Lung (tissue), 12 donors: ENCODE measurements around the gene PTPA. TPM values are rescaled to one million over a fixed set of nuclear protein-coding genes. Genes with fewer than 3 reads are reported as not detected.
A peak's percentile ranks its signal among the peaks of the same experiment; 100 is the strongest.

Experiments
- ATAC-seq: fragments of 200-7000 bp; cut with Tn5 transposase; one replicate; pipeline ENCODE4 v1.9.1; 2020; ENCODE audit warnings: moderate number of reproducible peaks; ENCODE audit not compliant: insufficient read depth, low FRiP score
- DNase-seq, 3 donors: peaks; one replicate each; pipeline ENCODE4 v3.0.0-alpha.2; 2013 to 2017
- H3K27ac ChIP-seq, 2 donors: one replicate each; pipeline ENCODE4 v1.5.1; 2013; ENCODE audit warnings: mild to moderate bottlenecking in 2 of 2, moderate library complexity in 2 of 2, control low read depth in 1 of 2, inconsistent platforms in 1 of 2, low read depth in 1 of 2, low read length in 1 of 2
- H3K27me3 ChIP-seq, 3 donors: one replicate each; pipeline ENCODE4 v1.5.1; 2013; ENCODE audit warnings: low read length in 2 of 3; ENCODE audit not compliant: control insufficient read depth in 3 of 3, insufficient read depth in 3 of 3
- H3K36me3 ChIP-seq, 4 donors: one replicate each; pipeline ENCODE4 v1.5.1; 2013; ENCODE audit warnings: low read length in 4 of 4, mild to moderate bottlenecking in 1 of 4, moderate library complexity in 1 of 4; ENCODE audit not compliant: control insufficient read depth in 4 of 4, insufficient read depth in 4 of 4
- H3K4me1 ChIP-seq, 5 donors: one replicate each; pipeline ENCODE4 v1.5.1; 2013; ENCODE audit warnings: low read length in 5 of 5, mild to moderate bottlenecking in 2 of 5, moderate library complexity in 1 of 5; ENCODE audit not compliant: control insufficient read depth in 5 of 5, insufficient read depth in 5 of 5
- H3K4me3 ChIP-seq: one replicate; pipeline ENCODE4 v1.5.1; 2013; ENCODE audit warnings: mild to moderate bottlenecking, control low read depth, moderate library complexity
- H3K9ac ChIP-seq, 2 donors: one replicate each; pipeline ENCODE4 v1.5.1; 2013; ENCODE audit warnings: low read length in 2 of 2, control low read depth in 1 of 2; ENCODE audit not compliant: insufficient read depth in 1 of 2
- H3K9me3 ChIP-seq, 4 donors: one replicate each; pipeline ENCODE4 v1.5.1; 2013; ENCODE audit warnings: low read length in 3 of 4, mild to moderate bottlenecking in 1 of 4, moderate library complexity in 1 of 4; ENCODE audit not compliant: control insufficient read depth in 4 of 4, insufficient read depth in 3 of 4
- WGBS, 2 donors: extraction: QIAGEN DNeasy Blood & Tissue Kit; methylation state at CpG; one replicate each; pipeline ENCODE4 v1.1.7; 2013; 5-methylcytosine and 5-hydroxymethylcytosine counted together
- polyA plus RNA-seq, 2 donors: library from polyadenylated mRNA; stranded (reverse); fragments of 200-250 nt; gene quantifications; one replicate each; pipeline ENCODE4 v1.2.1, GENCODE V29; 2013
- total RNA-seq, 2 donors: library from RNA; depleted of rRNA in 1 of 2; stranded (reverse); fragments of >200 nt in 1 of 2; gene quantifications; one replicate each; pipeline ENCODE4 v1.2.1, GENCODE V29; 2014 to 2021
- TF ChIP-seq, protein P1 (sequence below): IDR thresholded peaks from 2 replicates; pipeline ENCODE4 v1.5.1; 2012; ENCODE audit warnings: mild to moderate bottlenecking; ENCODE audit errors: control extremely low read depth, extremely low read depth
- donor health status: control.
- donor health status: control.
- donor health status: Bipolar disorder and iron deficiency.
- donor health status: healthy.
- donor health status: DM: yes; HTN: yes; CAD: no.

PTPA gene
- total and polyA plus RNA-seq, 4 donors: 62.5 to 145 (median 116) TPM

DNA sequence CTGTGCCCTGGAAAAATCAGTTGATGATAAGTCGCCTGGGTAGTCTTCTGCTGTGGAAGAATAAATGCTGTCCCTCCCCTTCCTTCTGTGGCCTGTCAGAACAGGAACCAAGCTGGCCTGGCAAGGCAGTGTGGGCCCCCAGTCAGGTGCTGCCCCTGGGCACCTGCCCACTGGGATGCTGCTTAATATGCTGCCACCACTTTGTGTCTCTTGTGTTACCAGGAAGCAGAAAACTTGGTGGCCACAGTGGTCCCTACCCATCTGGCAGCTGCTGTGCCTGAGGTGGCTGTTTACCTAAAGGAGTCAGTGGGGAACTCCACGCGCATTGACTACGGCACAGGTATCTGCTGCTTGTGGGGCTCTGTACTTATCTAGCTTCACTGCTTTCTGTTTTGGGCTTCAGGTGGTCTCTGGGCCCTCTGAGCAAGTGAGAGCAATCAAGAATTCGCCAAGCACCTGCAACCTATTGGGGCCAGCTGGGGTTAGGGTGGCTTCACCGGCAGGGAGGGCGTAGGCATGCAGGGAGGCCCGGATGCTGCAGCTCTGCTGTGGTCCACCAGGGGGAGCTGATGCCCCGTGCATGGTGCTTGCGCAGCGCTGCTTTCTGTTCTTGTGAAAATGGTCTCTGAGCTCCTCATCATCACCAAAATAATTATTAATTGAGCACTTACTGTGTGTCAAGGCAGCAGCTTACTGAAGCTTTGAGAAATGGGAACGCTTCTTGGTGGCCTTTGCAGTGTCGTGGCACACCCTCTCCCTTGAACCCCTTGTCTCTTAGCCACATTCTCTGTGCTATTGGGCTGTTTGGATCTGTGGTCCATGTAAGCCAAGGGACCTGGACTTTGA lies 20.3 kb downstream of the PTPA start:
- Histone ChIP-seq H3K4me3 (no peak overlapping the region), H3K4me1 (peaks cover 0 to 7% (median 0%) of the 10 kb centered on the region in 5 donors), H3K9me3 (no peaks in the 10 kb centered on the region), H3K27ac (no peak overlapping the region), H3K9ac (no peak overlapping the region), H3K27me3 (no peaks in the 10 kb centered on the region), H3K36me3 (peaks cover 3 to 34% (median 26%) of the 10 kb centered on the region in 4 donors)
- ATAC-seq: peak; percentile 94
- TF ChIP-seq, protein P1, sequence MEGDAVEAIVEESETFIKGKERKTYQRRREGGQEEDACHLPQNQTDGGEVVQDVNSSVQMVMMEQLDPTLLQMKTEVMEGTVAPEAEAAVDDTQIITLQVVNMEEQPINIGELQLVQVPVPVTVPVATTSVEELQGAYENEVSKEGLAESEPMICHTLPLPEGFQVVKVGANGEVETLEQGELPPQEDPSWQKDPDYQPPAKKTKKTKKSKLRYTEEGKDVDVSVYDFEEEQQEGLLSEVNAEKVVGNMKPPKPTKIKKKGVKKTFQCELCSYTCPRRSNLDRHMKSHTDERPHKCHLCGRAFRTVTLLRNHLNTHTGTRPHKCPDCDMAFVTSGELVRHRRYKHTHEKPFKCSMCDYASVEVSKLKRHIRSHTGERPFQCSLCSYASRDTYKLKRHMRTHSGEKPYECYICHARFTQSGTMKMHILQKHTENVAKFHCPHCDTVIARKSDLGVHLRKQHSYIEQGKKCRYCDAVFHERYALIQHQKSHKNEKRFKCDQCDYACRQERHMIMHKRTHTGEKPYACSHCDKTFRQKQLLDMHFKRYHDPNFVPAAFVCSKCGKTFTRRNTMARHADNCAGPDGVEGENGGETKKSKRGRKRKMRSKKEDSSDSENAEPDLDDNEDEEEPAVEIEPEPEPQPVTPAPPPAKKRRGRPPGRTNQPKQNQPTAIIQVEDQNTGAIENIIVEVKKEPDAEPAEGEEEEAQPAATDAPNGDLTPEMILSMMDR: peak; percentile 98
- 44 to 46% methylated on average over 13 of the region's 13 CpGs for WGBS, 2 donors
- peak; percentile 69 to 77 (median 71) for DNase-seq

DNA sequence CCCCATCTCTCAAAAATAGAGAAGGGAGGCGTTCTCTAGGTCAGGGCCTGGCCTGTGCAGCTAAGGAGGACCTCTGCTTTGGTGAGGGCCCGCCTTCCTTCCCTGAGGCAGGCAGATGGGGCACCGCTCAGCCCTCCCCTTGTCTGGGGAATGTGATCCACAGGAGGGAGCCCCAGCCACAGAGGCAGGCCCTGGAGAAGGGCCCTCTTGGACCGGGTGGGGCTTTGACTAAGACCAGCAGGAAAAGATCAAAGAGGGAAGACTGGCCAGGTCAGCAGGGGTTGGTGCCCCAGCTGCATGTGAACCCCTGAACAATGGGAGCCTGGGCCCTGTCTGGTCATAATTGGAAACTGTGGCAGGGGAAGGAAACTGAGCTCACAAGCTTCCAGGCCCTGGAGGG lies 21.9 kb downstream of the PTPA start:
- H3K27me3 ChIP-seq: no peaks in the 10 kb centered on the region
- WGBS, 2 donors: 88 to 94% methylated on average over 4 of the region's 4 CpGs
- DNase-seq: no peak
- no peak overlapping the region for H3K4me3 ChIP-seq
- peaks cover 9 to 37% (median 31%) of the 10 kb centered on the region in 4 donors for H3K36me3 ChIP-seq
- ATAC-seq: no peak
- TF ChIP-seq, protein P1: no peak
- peaks cover 0 to 3% (median 0%) of the 10 kb centered on the region in 5 donors for H3K4me1 ChIP-seq
- no peak overlapping the region for H3K9ac ChIP-seq
- H3K9me3 ChIP-seq: no peaks in the 10 kb centered on the region
- H3K27ac ChIP-seq: no peak overlapping the region

DNA sequence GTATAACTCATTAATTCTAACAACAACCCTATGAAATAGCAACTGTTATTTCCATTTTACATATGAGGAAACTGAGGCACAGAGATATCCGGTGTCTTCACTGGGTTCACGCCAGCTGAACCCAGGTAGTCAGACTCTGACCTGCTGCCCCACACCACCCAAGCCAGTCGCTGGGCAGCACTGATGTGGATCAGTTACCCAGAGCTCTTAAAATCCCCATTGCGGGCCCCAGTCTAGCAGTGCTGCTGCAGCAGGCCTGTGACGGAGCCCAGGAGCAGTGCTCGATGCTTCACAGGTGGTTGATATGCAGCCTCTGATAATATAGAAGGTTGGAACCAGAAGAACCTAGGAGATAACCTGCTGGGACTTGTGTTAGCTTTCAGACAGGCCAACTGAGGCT lies 24.3 kb downstream of the PTPA start:
- ATAC-seq (no peak), DNase-seq (no peak)
- Histone ChIP-seq H3K36me3 (peaks cover 9 to 33% (median 24%) of the 10 kb centered on the region in 4 donors), H3K9ac (no peak overlapping the region), H3K27ac (no peak overlapping the region), H3K4me3 (no peak overlapping the region), H3K27me3 (no peaks in the 10 kb centered on the region), H3K4me1 (peaks cover under 1 to 24% (median 4%) of the 10 kb centered on the region in 5 donors), H3K9me3 (no peaks in the 10 kb centered on the region)
- TF ChIP-seq, protein P1: no peak
- WGBS, 2 donors: 94 to 95% methylated on average over 6 of the region's 6 CpGs
